MM.1S (cell line): Measurements from ENCODE around the gene NCKAP5.

Experiments used
- DNase-seq: peaks from one replicate; pipeline ENCODE4 v3.0.0-alpha.2; 2015
- H2AFZ ChIP-seq: fragments of 300-600 bp; sonication (generic); 2 replicates; pipeline ENCODE4 v1.6.0; 2016; ENCODE audit warnings: antibody characterized with exemption, low read length
- H3F3A ChIP-seq: fragments of 300-600 bp; sonication (generic); 2 replicates; pipeline ENCODE4 v1.6.1; 2016; ENCODE audit warnings: mild to moderate bottlenecking, antibody characterized with exemption, low read length, moderate library complexity, mixed read lengths; ENCODE audit not compliant: insufficient read depth
- H3K27ac ChIP-seq: fragments of 300-600 bp; sonication (generic); 2 replicates; pipeline ENCODE4 v1.5.1; 2016; ENCODE audit warnings: mild to moderate bottlenecking, low read length
- H3K27me3 ChIP-seq: fragments of 300-600 bp; sonication (generic); replicated peaks from 2 replicates; pipeline ENCODE4 v1.6.0; 2016; ENCODE audit warnings: low read length; ENCODE audit not compliant: insufficient read depth
- H3K36me3 ChIP-seq: fragments of 300-600 bp; sonication (generic); replicated peaks from 2 replicates; pipeline ENCODE4 v1.6.1; 2016; ENCODE audit warnings: mild to moderate bottlenecking, low read length, mixed read lengths; ENCODE audit not compliant: insufficient read depth
- H3K4me1 ChIP-seq: fragments of 300-600 bp; sonication (generic); 2 replicates; pipeline ENCODE4 v1.6.1; 2016; ENCODE audit warnings: low read length, mixed read lengths
- H3K4me2 ChIP-seq: fragments of 300-600 bp; sonication (generic); 2 replicates; pipeline ENCODE4 v1.6.0; 2016; ENCODE audit warnings: low read depth, low read length
- H3K4me3 ChIP-seq: fragments of 300-600 bp; sonication (generic); 2 replicates; pipeline ENCODE4 v1.5.1; 2016; ENCODE audit warnings: low read length, mixed read lengths
- H3K79me2 ChIP-seq: fragments of 300-600 bp; sonication (generic); 2 replicates; pipeline ENCODE4 v1.6.1; 2016; ENCODE audit warnings: mixed run types, low read length, mixed read lengths
- H3K9ac ChIP-seq: fragments of 300-600 bp; sonication (generic); 2 replicates; pipeline ENCODE4 v1.6.1; 2016; ENCODE audit warnings: low read length, mixed read lengths
- H3K9me2 ChIP-seq: fragments of 300-600 bp; sonication (generic); replicated peaks from 2 replicates; pipeline ENCODE4 v1.6.1; 2016; ENCODE audit warnings: mild to moderate bottlenecking, low read length, mixed read lengths; ENCODE audit not compliant: insufficient read depth
- H3K9me3 ChIP-seq: fragments of 300-600 bp; sonication (generic); replicated peaks from 2 replicates; pipeline ENCODE4 v1.6.1; 2016; ENCODE audit warnings: mild to moderate bottlenecking, low read length, mixed read lengths; ENCODE audit not compliant: insufficient read depth
- H4K20me1 ChIP-seq: fragments of 300-600 bp; sonication (generic); 2 replicates; pipeline ENCODE4 v1.6.1; 2016; ENCODE audit warnings: mild to moderate bottlenecking, low read length, moderate library complexity, mixed read lengths; ENCODE audit not compliant: insufficient read depth
- EZH2 ChIP-seq: fragments of 300-600 bp; sonication (generic); optimal IDR thresholded peaks from 2 replicates; pipeline ENCODE3; 2017; ENCODE audit warnings: low read depth, mild to moderate bottlenecking, antibody characterized with exemption, low read length, mixed read lengths
- EZH2phosphoT487 ChIP-seq: fragments of 300-600 bp; sonication (generic); IDR thresholded peaks from 2 replicates; pipeline ENCODE4 v1.6.1; 2018; ENCODE audit warnings: antibody characterized with exemption, low read length
- TF ChIP-seq, protein P1 (sequence below): fragments of 300-600 bp; sonication (generic); IDR thresholded peaks from 2 replicates; pipeline ENCODE4 v1.5.1; 2016; ENCODE audit warnings: antibody characterized with exemption, low read length, mixed read lengths

NCKAP5 gene

GRCh38 chr2:132656266-132656975 is 911.8 kb downstream of the NCKAP5 start:
- Histone ChIP-seq H3K4me1 (no peaks in the 10 kb centered on the region), H2AFZ (no peak overlapping the region), H4K20me1 (no peaks in the 10 kb centered on the region), H3K27ac (no peak overlapping the region), H3K36me3 (no peaks in the 10 kb centered on the region), H3K27me3 (no peaks in the 10 kb centered on the region), H3K9me3 (no peaks in the 10 kb centered on the region), H3K79me2 (no peaks in the 10 kb centered on the region), H3F3A (no peaks in the 10 kb centered on the region), H3K9me2 (no peaks in the 10 kb centered on the region), H3K9ac (no peak overlapping the region), H3K4me3 (no peak overlapping the region), H3K4me2 (no peak overlapping the region)
- no peak for DNase-seq
- TF ChIP-seq EZH2phosphoT487 (no peak), EZH2 (no peak)
- TF ChIP-seq, protein P1, sequence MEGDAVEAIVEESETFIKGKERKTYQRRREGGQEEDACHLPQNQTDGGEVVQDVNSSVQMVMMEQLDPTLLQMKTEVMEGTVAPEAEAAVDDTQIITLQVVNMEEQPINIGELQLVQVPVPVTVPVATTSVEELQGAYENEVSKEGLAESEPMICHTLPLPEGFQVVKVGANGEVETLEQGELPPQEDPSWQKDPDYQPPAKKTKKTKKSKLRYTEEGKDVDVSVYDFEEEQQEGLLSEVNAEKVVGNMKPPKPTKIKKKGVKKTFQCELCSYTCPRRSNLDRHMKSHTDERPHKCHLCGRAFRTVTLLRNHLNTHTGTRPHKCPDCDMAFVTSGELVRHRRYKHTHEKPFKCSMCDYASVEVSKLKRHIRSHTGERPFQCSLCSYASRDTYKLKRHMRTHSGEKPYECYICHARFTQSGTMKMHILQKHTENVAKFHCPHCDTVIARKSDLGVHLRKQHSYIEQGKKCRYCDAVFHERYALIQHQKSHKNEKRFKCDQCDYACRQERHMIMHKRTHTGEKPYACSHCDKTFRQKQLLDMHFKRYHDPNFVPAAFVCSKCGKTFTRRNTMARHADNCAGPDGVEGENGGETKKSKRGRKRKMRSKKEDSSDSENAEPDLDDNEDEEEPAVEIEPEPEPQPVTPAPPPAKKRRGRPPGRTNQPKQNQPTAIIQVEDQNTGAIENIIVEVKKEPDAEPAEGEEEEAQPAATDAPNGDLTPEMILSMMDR = no peak

DNA sequence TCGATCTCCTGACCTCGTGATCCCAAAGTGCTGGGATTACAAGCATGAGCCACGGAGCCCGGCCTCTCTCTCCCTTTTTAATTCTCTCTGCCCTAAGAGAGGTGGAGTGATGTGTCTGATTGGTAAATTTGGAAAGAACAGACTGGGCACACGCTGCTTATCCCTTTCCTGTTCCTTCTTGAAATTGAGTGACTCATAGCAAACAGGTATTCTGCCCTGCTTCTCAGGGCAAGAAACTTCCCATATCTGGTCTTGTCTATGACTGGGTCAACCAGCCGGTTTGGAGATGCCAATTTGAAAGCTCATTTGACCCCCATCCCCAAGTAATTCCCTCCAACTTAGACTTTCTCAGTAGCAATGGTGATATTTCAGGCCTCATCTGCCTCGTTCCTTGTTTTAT is 913.3 kb downstream of the NCKAP5 start:
- H3K4me3 ChIP-seq = no peak overlapping the region
- no peak overlapping the region for H2AFZ ChIP-seq
- no peaks in the 10 kb centered on the region for H4K20me1 ChIP-seq
- H3K4me2 ChIP-seq = no peak overlapping the region
- no peak for DNase-seq
- H3K27ac ChIP-seq = no peak overlapping the region
- no peak overlapping the region for H3K9ac ChIP-seq
- no peaks in the 10 kb centered on the region for H3K27me3 ChIP-seq
- H3K9me2 ChIP-seq = no peaks in the 10 kb centered on the region
- no peaks in the 10 kb centered on the region for H3F3A ChIP-seq
- no peaks in the 10 kb centered on the region for H3K4me1 ChIP-seq
- no peaks in the 10 kb centered on the region for H3K79me2 ChIP-seq
- H3K36me3 ChIP-seq = no peaks in the 10 kb centered on the region
- H3K9me3 ChIP-seq = no peaks in the 10 kb centered on the region
- no peak for TF ChIP-seq EZH2phosphoT487
- TF ChIP-seq, protein P1 = no peak
- no peak for TF ChIP-seq EZH2

DNA sequence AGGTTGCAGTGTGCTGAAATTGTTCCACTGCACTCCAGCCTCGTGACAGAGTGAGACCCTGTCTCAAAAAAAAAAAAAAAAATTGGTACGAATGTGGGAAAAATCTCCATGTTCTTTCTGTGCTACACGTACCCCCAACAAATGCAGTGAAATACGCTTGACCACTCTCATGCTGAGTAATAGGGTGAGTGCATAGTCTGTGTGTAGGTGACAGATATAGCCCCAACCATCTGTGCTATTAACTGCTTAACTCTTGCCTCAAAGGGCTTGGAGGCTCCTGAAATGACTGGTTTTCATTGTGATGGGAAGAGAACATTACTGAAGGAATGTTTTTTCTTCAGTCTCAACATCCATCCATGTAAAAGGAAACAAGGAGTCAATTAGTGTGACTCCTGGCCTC is 913.9 kb downstream of the NCKAP5 start:
- H3F3A ChIP-seq = no peaks in the 10 kb centered on the region
- no peak overlapping the region for H3K27ac ChIP-seq
- H3K4me3 ChIP-seq = no peak overlapping the region
- H3K9ac ChIP-seq = no peak overlapping the region
- no peaks in the 10 kb centered on the region for H4K20me1 ChIP-seq
- H3K4me1 ChIP-seq = no peaks in the 10 kb centered on the region
- H3K9me3 ChIP-seq = no peaks in the 10 kb centered on the region
- H3K9me2 ChIP-seq = no peaks in the 10 kb centered on the region
- TF ChIP-seq EZH2 (no peak), EZH2phosphoT487 (no peak)
- TF ChIP-seq, protein P1 = no peak
- H3K4me2 ChIP-seq = no peak overlapping the region
- no peak for DNase-seq
- no peaks in the 10 kb centered on the region for H3K27me3 ChIP-seq
- no peaks in the 10 kb centered on the region for H3K79me2 ChIP-seq
- H3K36me3 ChIP-seq = no peaks in the 10 kb centered on the region
- no peak overlapping the region for H2AFZ ChIP-seq
